H9 (cell line): Measurements from ENCODE around the gene P3H2. TPM values are rescaled to one million over a fixed set of nuclear protein-coding genes. Genes with fewer than 3 reads are reported as not detected.

Experiments used
- DNase-seq: peaks from one replicate; pipeline ENCODE4 v3.0.0-alpha.2; 2017
- H2AFZ ChIP-seq: one replicate; pipeline ENCODE4 v1.6.1; 2013; ENCODE audit warnings: mild to moderate bottlenecking, low read length, control low read depth, moderate library complexity
- H2AK5ac ChIP-seq: 2 replicates; pipeline ENCODE4 v1.6.1; 2013; ENCODE audit warnings: low read length, control low read depth, mixed read lengths; ENCODE audit not compliant: insufficient read length
- H2BK120ac ChIP-seq: one replicate; pipeline ENCODE4 v1.6.1; 2013; ENCODE audit warnings: low read depth, mild to moderate bottlenecking, low read length, control low read depth, inconsistent platforms; ENCODE audit not compliant: poor library complexity, severe bottlenecking
- H2BK12ac ChIP-seq: 2 replicates; pipeline ENCODE4 v1.6.1; 2013; ENCODE audit warnings: low read length, control low read depth, mixed read lengths, low read depth; ENCODE audit not compliant: insufficient read length
- H2BK15ac ChIP-seq: 2 replicates; pipeline ENCODE4 v1.6.1; 2013; ENCODE audit warnings: low read depth, low read length, control low read depth
- H2BK20ac ChIP-seq: one replicate; pipeline ENCODE4 v1.6.1; 2013; ENCODE audit warnings: low read depth, mild to moderate bottlenecking, low read length, control low read depth, inconsistent platforms; ENCODE audit not compliant: poor library complexity, severe bottlenecking
- H2BK5ac ChIP-seq: 2 replicates; pipeline ENCODE4 v1.6.1; 2013; ENCODE audit warnings: low read length, control low read depth, mixed read lengths; ENCODE audit not compliant: insufficient read length
- H3K14ac ChIP-seq: 2 replicates; pipeline ENCODE4 v1.6.1; 2013; ENCODE audit warnings: low read length, control low read depth; ENCODE audit not compliant: insufficient read depth
- H3K18ac ChIP-seq: 2 replicates; pipeline ENCODE4 v1.6.1; 2013; ENCODE audit warnings: low read depth, mild to moderate bottlenecking, mixed read lengths, low read length, control low read depth; ENCODE audit not compliant: insufficient read length
- H3K23ac ChIP-seq: 2 replicates; pipeline ENCODE4 v1.6.1; 2013; ENCODE audit warnings: low read length, control low read depth, mixed read lengths, low read depth; ENCODE audit not compliant: insufficient read length
- H3K23me2 ChIP-seq: 2 replicates; pipeline ENCODE4 v1.6.1; 2013; ENCODE audit warnings: low read depth, mild to moderate bottlenecking, mixed read lengths, low read length, control low read depth; ENCODE audit not compliant: insufficient read length, poor library complexity, severe bottlenecking
- H3K27ac ChIP-seq: 2 replicates; pipeline ENCODE4 v1.5.1; 2013; ENCODE audit warnings: low read length, control low read depth, mixed read lengths, low read depth; ENCODE audit not compliant: insufficient read length
- H3K27me3 ChIP-seq: 2 replicates; pipeline ENCODE4 v1.6.1; 2013; ENCODE audit warnings: low read length, control low read depth, inconsistent platforms; ENCODE audit not compliant: insufficient read depth
- H3K4ac ChIP-seq: 2 replicates; pipeline ENCODE4 v1.6.1; 2013; ENCODE audit warnings: low read depth, mild to moderate bottlenecking, control low read depth, inconsistent platforms, low read length, moderate library complexity
- H3K4me1 ChIP-seq: 2 replicates; pipeline ENCODE4 v1.6.1; 2013; ENCODE audit warnings: low read length, control low read depth, inconsistent platforms; ENCODE audit not compliant: insufficient read depth
- H3K4me2 ChIP-seq: 2 replicates; pipeline ENCODE4 v1.6.1; 2013; ENCODE audit warnings: low read length, control low read depth, mixed read lengths; ENCODE audit not compliant: insufficient read length, insufficient read depth
- H3K56ac ChIP-seq: 2 replicates; pipeline ENCODE4 v1.6.1; 2013; ENCODE audit warnings: low read depth, mild to moderate bottlenecking, mixed read lengths, low read length, control low read depth; ENCODE audit not compliant: insufficient read length
- H3K79me1 ChIP-seq: 2 replicates; pipeline ENCODE4 v1.6.1; 2013; ENCODE audit warnings: low read depth, mild to moderate bottlenecking, moderate library complexity, low read length, control low read depth, inconsistent platforms; ENCODE audit not compliant: insufficient read depth, poor library complexity, severe bottlenecking
- H3K79me2 ChIP-seq: 2 replicates; pipeline ENCODE4 v1.6.1; 2013; ENCODE audit warnings: low read length, control low read depth, inconsistent platforms; ENCODE audit not compliant: insufficient read depth
- H3K9ac ChIP-seq: 2 replicates; pipeline ENCODE4 v1.6.1; 2013; ENCODE audit warnings: low read length, control low read depth, mixed read lengths; ENCODE audit not compliant: insufficient read length; ENCODE audit errors: extremely low read depth
- H3K9me3 ChIP-seq: one replicate; pipeline ENCODE4 v1.6.1; 2013; ENCODE audit warnings: low read depth, low read length, inconsistent platforms; ENCODE audit not compliant: control insufficient read depth
- H3T11ph ChIP-seq: one replicate; pipeline ENCODE4 v1.6.1; 2013; ENCODE audit warnings: mild to moderate bottlenecking, low read length, control low read depth, inconsistent platforms
- H4K20me1 ChIP-seq: one replicate; pipeline ENCODE4 v1.6.1; 2013; ENCODE audit not compliant: control insufficient read depth, insufficient read length, insufficient read depth
- H4K5ac ChIP-seq: 2 replicates; pipeline ENCODE4 v1.6.1; 2013; ENCODE audit warnings: low read depth, mild to moderate bottlenecking, mixed read lengths, low read length, control low read depth; ENCODE audit not compliant: insufficient read length
- H4K8ac ChIP-seq: replicated peaks from 2 replicates; pipeline ENCODE4 v1.6.1; 2013; ENCODE audit warnings: low read length, control low read depth, mixed read lengths, low read depth; ENCODE audit not compliant: insufficient read length
- H4K91ac ChIP-seq: 2 replicates; pipeline ENCODE4 v1.6.1; 2013; ENCODE audit warnings: low read depth, mild to moderate bottlenecking, moderate library complexity, mixed read lengths, low read length, control low read depth; ENCODE audit not compliant: insufficient read length
- H3K27ac Mint-ChIP-seq, 3 experiments: 2 replicates in 2 of 3; 3 replicates in 1 of 3; pipeline ENCODE4 v1.8.0; 2020 to 2021; ENCODE audit warnings: mixed read lengths in 3 of 3, mild to moderate bottlenecking in 1 of 3, moderate library complexity in 1 of 3
- H3K27me3 Mint-ChIP-seq: 2 replicates; pipeline ENCODE4 v1.8.0; 2021; ENCODE audit warnings: low read depth, mild to moderate bottlenecking, moderate library complexity, mixed read lengths
- H3K36me3 Mint-ChIP-seq, 3 experiments: 2 replicates in 2 of 3; 3 replicates in 1 of 3; pipeline ENCODE4 v1.8.0; 2020 to 2021; ENCODE audit warnings: low read depth in 3 of 3, mixed read lengths in 3 of 3; ENCODE audit not compliant: insufficient read depth in 1 of 3
- H3K4me1 Mint-ChIP-seq, 2 experiments: 2 replicates each; pipeline ENCODE4 v1.8.0; 2020; ENCODE audit warnings: mixed read lengths in 2 of 2
- H3K4me3 Mint-ChIP-seq, 2 experiments: 2 replicates in 1 of 2; 3 replicates in 1 of 2; pipeline ENCODE4 v1.8.0; 2020 to 2021; ENCODE audit warnings: mild to moderate bottlenecking in 2 of 2, mixed read lengths in 2 of 2, moderate library complexity in 1 of 2
- H3K9me3 Mint-ChIP-seq, 2 experiments: 2 replicates in 1 of 2; 3 replicates in 1 of 2; pipeline ENCODE4 v1.8.0; 2020; ENCODE audit warnings: mild to moderate bottlenecking in 2 of 2, mixed read lengths in 2 of 2, moderate library complexity in 1 of 2
- WGBS: extraction: QIAGEN DNeasy Blood & Tissue Kit; methylation state at CpG from one replicate; pipeline ENCODE4 v1.1.7; 2013; ENCODE audit warnings: missing lambda C conversion rate, low lambda C conversion rate, mixed read lengths; ENCODE audit not compliant: insufficient read length; ENCODE audit errors: extremely low coverage; 5-methylcytosine and 5-hydroxymethylcytosine counted together
- total RNA-seq: library from RNA; stranded (reverse); gene quantifications from 2 replicates; pipeline ENCODE4 v1.2.1, GENCODE V29; 2021
- TF ChIP-seq, protein P1 (sequence below): fragments of 200-600 bp; sonication (generic); conservative IDR thresholded peaks from 3 replicates; pipeline ENCODE4 v1.8.0; 2021; ENCODE audit warnings: antibody characterized with exemption, mild to moderate bottlenecking

The P3H2 gene
- total RNA-seq, 1 experiment from 2014 or later: 41.5 TPM

DNA sequence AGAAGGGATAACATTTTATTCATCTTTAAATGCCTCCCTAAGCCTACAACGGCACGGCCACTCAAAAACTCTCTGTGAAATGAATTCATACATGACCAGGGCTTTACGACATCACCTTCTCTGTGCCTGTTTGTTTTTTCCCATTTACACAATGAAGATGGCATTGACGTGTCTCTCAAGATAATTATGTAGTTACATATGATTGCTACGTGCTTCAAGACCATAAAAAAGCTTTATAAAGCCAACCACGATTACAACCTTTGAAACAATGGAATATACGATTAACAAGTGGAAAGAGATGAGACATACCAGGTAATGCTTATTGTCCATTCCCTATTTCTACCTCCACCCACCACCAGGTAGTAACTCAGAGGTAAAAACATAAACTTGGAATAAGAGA is 168.4 kb downstream of the P3H2 start:
- Histone ChIP-seq H2BK5ac (no peak overlapping the region), H4K20me1 (no peaks in the 10 kb centered on the region), H3K14ac (no peak overlapping the region), H3K27me3 (no peaks in the 10 kb centered on the region), H3K56ac (no peak overlapping the region), H4K91ac (no peak overlapping the region), H2AK5ac (no peak overlapping the region), H3K9me3 (no peaks in the 10 kb centered on the region), H2AFZ (no peak overlapping the region), H2BK120ac (no peak overlapping the region), H3K4ac (no peak overlapping the region), H3K79me2 (no peaks in the 10 kb centered on the region), H3K18ac (no peak overlapping the region), H4K5ac (no peak overlapping the region), H2BK12ac (no peak overlapping the region), H3K79me1 (no peaks in the 10 kb centered on the region), H4K8ac (no peak overlapping the region), H3K9ac (no peak overlapping the region), H3K27ac (no peak overlapping the region), H3K23me2 (no peaks in the 10 kb centered on the region), H3K4me1 (no peaks in the 10 kb centered on the region), H3K4me2 (no peak overlapping the region), H3K23ac (no peak overlapping the region), H2BK15ac (no peak overlapping the region), H2BK20ac (no peak overlapping the region), H3T11ph (no peak overlapping the region)
- no peaks in the 10 kb centered on the region for H3K9me3 Mint-ChIP-seq
- no peaks in the 10 kb centered on the region for H3K4me1 Mint-ChIP-seq
- no peaks in the 10 kb centered on the region for H3K27me3 Mint-ChIP-seq
- no CpG with 5 or more reads among the region's 7 CpGs for WGBS
- peaks cover 0 to 4% (median 0%) of the 10 kb centered on the region in 3 experiments; a peak in 2 of 7 replicates for H3K36me3 Mint-ChIP-seq
- H3K27ac Mint-ChIP-seq: no peak overlapping the region
- no peak for DNase-seq
- no peak overlapping the region for H3K4me3 Mint-ChIP-seq
- TF ChIP-seq, protein P1, sequence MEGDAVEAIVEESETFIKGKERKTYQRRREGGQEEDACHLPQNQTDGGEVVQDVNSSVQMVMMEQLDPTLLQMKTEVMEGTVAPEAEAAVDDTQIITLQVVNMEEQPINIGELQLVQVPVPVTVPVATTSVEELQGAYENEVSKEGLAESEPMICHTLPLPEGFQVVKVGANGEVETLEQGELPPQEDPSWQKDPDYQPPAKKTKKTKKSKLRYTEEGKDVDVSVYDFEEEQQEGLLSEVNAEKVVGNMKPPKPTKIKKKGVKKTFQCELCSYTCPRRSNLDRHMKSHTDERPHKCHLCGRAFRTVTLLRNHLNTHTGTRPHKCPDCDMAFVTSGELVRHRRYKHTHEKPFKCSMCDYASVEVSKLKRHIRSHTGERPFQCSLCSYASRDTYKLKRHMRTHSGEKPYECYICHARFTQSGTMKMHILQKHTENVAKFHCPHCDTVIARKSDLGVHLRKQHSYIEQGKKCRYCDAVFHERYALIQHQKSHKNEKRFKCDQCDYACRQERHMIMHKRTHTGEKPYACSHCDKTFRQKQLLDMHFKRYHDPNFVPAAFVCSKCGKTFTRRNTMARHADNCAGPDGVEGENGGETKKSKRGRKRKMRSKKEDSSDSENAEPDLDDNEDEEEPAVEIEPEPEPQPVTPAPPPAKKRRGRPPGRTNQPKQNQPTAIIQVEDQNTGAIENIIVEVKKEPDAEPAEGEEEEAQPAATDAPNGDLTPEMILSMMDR: no peak
